ENCODE results near the gene ITPA. TPM values are rescaled to one million over a fixed set of nuclear protein-coding genes. Genes with fewer than 3 reads are reported as not detected.
A peak's percentile ranks its signal among the peaks of the same experiment; 100 is the strongest.

Gene ITPA
- total and polyA plus RNA-seq, 2 of the 13 experiments (the other 11 are each of a cell fraction or from before 2014, with no cell fraction given), result 60.1 to 103 TPM

DNA sequence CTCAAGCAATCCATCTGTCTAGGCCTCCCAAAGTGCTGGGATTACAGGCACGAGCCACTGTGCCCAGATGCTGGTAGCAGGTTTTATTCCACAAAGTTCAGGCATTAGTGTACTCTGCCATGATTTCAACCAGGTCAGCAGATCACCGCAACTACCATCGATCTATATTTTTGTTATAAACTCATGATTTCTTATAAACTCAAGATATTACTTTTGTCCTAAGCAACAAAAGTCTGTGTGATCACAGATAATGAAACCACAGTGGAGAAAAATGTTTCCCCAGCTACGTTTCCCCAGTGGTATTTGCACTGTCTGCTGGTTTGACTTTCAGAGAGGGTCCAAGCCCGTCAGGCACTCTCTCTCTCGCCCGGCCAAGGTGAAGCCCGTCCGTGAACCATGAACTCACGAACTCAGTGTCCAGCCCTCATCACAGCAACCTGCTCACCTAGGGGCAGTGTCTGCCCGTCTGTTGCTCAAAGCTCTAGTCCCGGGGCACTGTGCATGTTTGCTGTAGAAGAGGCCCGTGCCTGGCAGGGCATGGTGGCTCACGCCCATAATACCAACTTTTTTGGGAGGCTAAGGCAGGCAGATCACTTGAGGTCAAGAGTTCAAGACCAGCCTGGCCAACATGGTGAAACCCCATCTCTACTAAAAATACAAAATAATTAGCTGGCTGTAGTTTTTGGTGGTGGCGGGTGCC lies 22.7 kb downstream of the ITPA start (continued):
- TF ChIP-seq ZNF18 (CRISPR knock-in tag; IDR thresholded peaks at IDR 0.05; ENCODE audit: insufficient replicate concordance), result no peak
- TF ChIP-seq ZNF510 (CRISPR knock-in tag; IDR thresholded peaks at IDR 0.05; ENCODE audit: low read depth), result no peak
- TF ChIP-seq ZNF646 (CRISPR knock-in tag; IDR thresholded peaks at IDR 0.05), result 0 out of 2 replicates have a peak, but pooled peaks have one; percentile 72
- TF ChIP-seq, protein P1, sequence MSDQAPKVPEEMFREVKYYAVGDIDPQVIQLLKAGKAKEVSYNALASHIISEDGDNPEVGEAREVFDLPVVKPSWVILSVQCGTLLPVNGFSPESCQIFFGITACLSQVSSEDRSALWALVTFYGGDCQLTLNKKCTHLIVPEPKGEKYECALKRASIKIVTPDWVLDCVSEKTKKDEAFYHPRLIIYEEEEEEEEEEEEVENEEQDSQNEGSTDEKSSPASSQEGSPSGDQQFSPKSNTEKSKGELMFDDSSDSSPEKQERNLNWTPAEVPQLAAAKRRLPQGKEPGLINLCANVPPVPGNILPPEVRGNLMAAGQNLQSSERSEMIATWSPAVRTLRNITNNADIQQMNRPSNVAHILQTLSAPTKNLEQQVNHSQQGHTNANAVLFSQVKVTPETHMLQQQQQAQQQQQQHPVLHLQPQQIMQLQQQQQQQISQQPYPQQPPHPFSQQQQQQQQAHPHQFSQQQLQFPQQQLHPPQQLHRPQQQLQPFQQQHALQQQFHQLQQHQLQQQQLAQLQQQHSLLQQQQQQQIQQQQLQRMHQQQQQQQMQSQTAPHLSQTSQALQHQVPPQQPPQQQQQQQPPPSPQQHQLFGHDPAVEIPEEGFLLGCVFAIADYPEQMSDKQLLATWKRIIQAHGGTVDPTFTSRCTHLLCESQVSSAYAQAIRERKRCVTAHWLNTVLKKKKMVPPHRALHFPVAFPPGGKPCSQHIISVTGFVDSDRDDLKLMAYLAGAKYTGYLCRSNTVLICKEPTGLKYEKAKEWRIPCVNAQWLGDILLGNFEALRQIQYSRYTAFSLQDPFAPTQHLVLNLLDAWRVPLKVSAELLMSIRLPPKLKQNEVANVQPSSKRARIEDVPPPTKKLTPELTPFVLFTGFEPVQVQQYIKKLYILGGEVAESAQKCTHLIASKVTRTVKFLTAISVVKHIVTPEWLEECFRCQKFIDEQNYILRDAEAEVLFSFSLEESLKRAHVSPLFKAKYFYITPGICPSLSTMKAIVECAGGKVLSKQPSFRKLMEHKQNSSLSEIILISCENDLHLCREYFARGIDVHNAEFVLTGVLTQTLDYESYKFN (CRISPR knock-in tag; conservative IDR thresholded peaks at IDR 0.05), result peak; percentile 92
- TF ChIP-seq ZNF777 (CRISPR knock-in tag; IDR thresholded peaks at IDR 0.05), result peak; percentile 86
- TF ChIP-seq PHB2 (IDR thresholded peaks at IDR 0.05; ENCODE audit: partially characterized antibody), result no peak
- TF ChIP-seq JUN (CRISPR knock-in tag; IDR thresholded peaks at IDR 0.05), result peak; percentile 81; the same call in 1 of the 2 replicates
- peak; percentile 76; the same call in 1 of the 2 replicates for TF ChIP-seq RCOR2 (CRISPR knock-in tag; IDR thresholded peaks at IDR 0.05)
- no peak for TF ChIP-seq SRSF9 (IDR thresholded peaks at IDR 0.05; ENCODE audit: borderline replicate concordance, insufficient read depth, low read depth, low read length, poor library complexity, severe bottlenecking)
- TF ChIP-seq NR2F2 (IDR thresholded peaks at IDR 0.05; ENCODE audit: borderline replicate concordance, low read depth), result peak; percentile 58; the same call in 1 of the 2 replicates
- no peak; the same call in 1 of the 2 replicates for TF ChIP-seq PHF20 (CRISPR knock-in tag; IDR thresholded peaks at IDR 0.05)
- peak; percentile 18 for TF ChIP-seq IKZF4 (CRISPR knock-in tag; IDR thresholded peaks at IDR 0.05; ENCODE audit: borderline replicate concordance, low read depth, not compliant biosample characterization)
- TF ChIP-seq ZNF383 (CRISPR knock-in tag; IDR thresholded peaks at IDR 0.05; ENCODE audit: borderline replicate concordance), result no peak
- TF ChIP-seq, protein P2, sequence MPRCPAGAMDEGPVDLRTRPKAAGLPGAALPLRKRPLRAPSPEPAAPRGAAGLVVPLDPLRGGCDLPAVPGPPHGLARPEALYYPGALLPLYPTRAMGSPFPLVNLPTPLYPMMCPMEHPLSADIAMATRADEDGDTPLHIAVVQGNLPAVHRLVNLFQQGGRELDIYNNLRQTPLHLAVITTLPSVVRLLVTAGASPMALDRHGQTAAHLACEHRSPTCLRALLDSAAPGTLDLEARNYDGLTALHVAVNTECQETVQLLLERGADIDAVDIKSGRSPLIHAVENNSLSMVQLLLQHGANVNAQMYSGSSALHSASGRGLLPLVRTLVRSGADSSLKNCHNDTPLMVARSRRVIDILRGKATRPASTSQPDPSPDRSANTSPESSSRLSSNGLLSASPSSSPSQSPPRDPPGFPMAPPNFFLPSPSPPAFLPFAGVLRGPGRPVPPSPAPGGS (CRISPR knock-in tag; IDR thresholded peaks at IDR 0.05), result peak; percentile 63
- TF ChIP-seq ZNF431 (CRISPR knock-in tag; IDR thresholded peaks at IDR 0.05; ENCODE audit: borderline replicate concordance, low read depth), result peak; percentile 63

Data from HepG2 (cell line).